NCI-H2107 (cell line): Measurements from ENCODE around the gene TMEM117.

Experiments
- DNase-seq: peaks from one replicate; lab custom pipeline; 2025; lab: John Stamatoyannopoulos, UW

The TMEM117 gene

GRCh38 chr12:44379831-44380230, 544.0 kb downstream of the TMEM117 start:
- DNase-seq: no peak

- no peak for DNase-seq
These were observed 545.0 kb downstream of the TMEM117 start for GRCh38 chr12:44380861-44381260.

- DNase-seq: no peak
These were observed 545.5 kb downstream of the TMEM117 start for GRCh38 chr12:44381341-44381740.

GRCh38 chr12:44384136-44384535, 548.3 kb downstream of the TMEM117 start:
- no peak for DNase-seq

GRCh38 chr12:44385964-44386363, 550.1 kb downstream of the TMEM117 start:
- no peak for DNase-seq

GRCh38 chr12:44387581-44387980, 551.7 kb downstream of the TMEM117 start:
- no peak for DNase-seq

GRCh38 chr12:44389038-44389437, 553.2 kb downstream of the TMEM117 start:
- DNase-seq: no peak

- DNase-seq: no peak
These were observed 554.0 kb downstream of the TMEM117 start for GRCh38 chr12:44389896-44390295.

- no peak for DNase-seq
These were observed 561.8 kb downstream of the TMEM117 start for GRCh38 chr12:44397631-44398030.

- no peak for DNase-seq
These were observed 567.3 kb downstream of the TMEM117 start for GRCh38 chr12:44403185-44403584.

GRCh38 chr12:44405297-44405696, 569.4 kb downstream of the TMEM117 start:
- DNase-seq: no peak

GRCh38 chr12:44422559-44422958, 586.7 kb downstream of the TMEM117 start:
- no peak for DNase-seq

- DNase-seq: no peak
These were observed 592.9 kb downstream of the TMEM117 start for GRCh38 chr12:44428825-44429224.

- no peak for DNase-seq
These were observed 595.9 kb downstream of the TMEM117 start for GRCh38 chr12:44431647-44432343.

GRCh38 chr12:44433659-44434058, 597.8 kb downstream of the TMEM117 start:
- no peak for DNase-seq

GRCh38 chr12:44436756-44437155, 600.9 kb downstream of the TMEM117 start:
- no peak for DNase-seq
